Measurements from ENCODE around the gene CYP4A11.

DNA sequence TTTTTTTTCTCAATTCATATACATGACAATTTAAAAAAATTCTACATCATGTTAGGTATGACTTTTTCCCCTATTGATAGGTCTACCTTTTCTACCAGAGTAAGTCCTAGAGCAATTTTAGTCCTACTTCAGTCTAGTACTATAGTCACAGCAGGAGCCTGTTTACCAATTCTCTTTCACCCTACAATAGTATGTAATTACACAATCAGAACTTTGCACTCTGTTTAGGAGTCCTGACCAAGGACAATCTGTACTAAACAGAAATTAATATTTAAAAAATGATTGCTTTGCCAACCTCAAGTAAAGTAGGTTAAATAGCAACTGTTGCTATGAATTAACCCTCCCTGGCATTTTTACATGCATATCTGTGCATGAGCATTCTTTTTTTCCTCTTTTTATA lies 810 bp upstream of the CYP4A11 start:
- no peak for TF ChIP-seq CTCF (conservative IDR thresholded peaks at IDR 0.05; ENCODE audit: low read depth, low read length)
- no peak for TF ChIP-seq EZH2 (IDR thresholded peaks at IDR 0.05; ENCODE audit: low read length, unreplicated experiment)

All from PC-3 (cell line).